Liver (tissue), 3 donors: ENCODE measurements around the gene MEIOB.

Experiments
- CTCF ChIP-seq: fragments of 150-350 bp; IDR thresholded peaks from 2 replicates; pipeline ENCODE4 v1.5.1; 2017; ENCODE audit warnings: improper control_type of control experiment, low read depth, low read length; ENCODE audit not compliant: missing input control
- EGR1 ChIP-seq, 2 donors: IDR thresholded peaks; 2 replicates each; pipeline ENCODE4 v1.6.1; 2016 to 2018; ENCODE audit warnings: antibody characterized with exemption in 2 of 2, low read depth in 2 of 2
- FOXA1 ChIP-seq: IDR thresholded peaks from 2 replicates; pipeline ENCODE4 v1.6.1; 2016; ENCODE audit warnings: antibody characterized with exemption
- GABPA ChIP-seq, 2 donors: IDR thresholded peaks in 1 of 2; conservative IDR thresholded peaks in 1 of 2; 2 replicates each; pipeline ENCODE4 v1.6.1; 2016; ENCODE audit warnings: antibody characterized with exemption in 2 of 2, mild to moderate bottlenecking in 1 of 2, moderate library complexity in 1 of 2
- MAX ChIP-seq: IDR thresholded peaks from 2 replicates; pipeline ENCODE4 v1.6.1; 2016; ENCODE audit warnings: antibody characterized with exemption
- RAD21 ChIP-seq, 2 donors: IDR thresholded peaks; 2 replicates each; pipeline ENCODE4 v1.6.1; 2016; ENCODE audit warnings: antibody characterized with exemption in 2 of 2, mild to moderate bottlenecking in 2 of 2
- REST ChIP-seq: IDR thresholded peaks from 2 replicates; pipeline ENCODE4 v1.6.1; 2016; ENCODE audit warnings: antibody characterized with exemption, mild to moderate bottlenecking
- RXRA ChIP-seq, 2 donors: IDR thresholded peaks; 2 replicates each; pipeline ENCODE4 v1.6.1; 2017 to 2018; ENCODE audit warnings: antibody characterized with exemption in 2 of 2, mild to moderate bottlenecking in 1 of 2
- SP1 ChIP-seq: IDR thresholded peaks from 2 replicates; pipeline ENCODE4 v1.6.1; 2018; ENCODE audit warnings: antibody characterized with exemption, mild to moderate bottlenecking
- TAF1 ChIP-seq: conservative IDR thresholded peaks from 2 replicates; pipeline ENCODE4 v1.6.1; 2016; ENCODE audit warnings: antibody characterized with exemption, mild to moderate bottlenecking
- YY1 ChIP-seq: IDR thresholded peaks from 2 replicates; pipeline ENCODE4 v1.6.1; 2016; ENCODE audit warnings: antibody characterized with exemption, mild to moderate bottlenecking
- ZBTB33 ChIP-seq: IDR thresholded peaks from 2 replicates; pipeline ENCODE4 v1.6.1; 2016; ENCODE audit warnings: antibody characterized with exemption
- donor health status: healthy.
- donor health status: healthy.

GRCh38 chr16:1919327-1919998 lies 47.5 kb upstream of the MEIOB start:
- TF ChIP-seq TAF1 = no peak
- TF ChIP-seq CTCF = no peak
- no peak for TF ChIP-seq GABPA (IDR thresholded peaks at IDR 0.05 in 1 of 2, conservative IDR thresholded peaks at IDR 0.05 in 1 of 2)
- no peak for TF ChIP-seq ZBTB33
- TF ChIP-seq YY1 = no peak
- TF ChIP-seq FOXA1 = no peak
- TF ChIP-seq SP1 = no peak
- no peak for TF ChIP-seq EGR1 (IDR thresholded peaks at IDR 0.05; ENCODE audit: low read depth in 2 of 2)
- TF ChIP-seq RXRA (IDR thresholded peaks at IDR 0.05) = no peak
- no peak for TF ChIP-seq RAD21 (IDR thresholded peaks at IDR 0.05)
- no peak for TF ChIP-seq MAX
- TF ChIP-seq REST = no peak
